WTC11 (cell line): ENCODE data around the gene TUBGCP6.
"Not testable (repeated sequence)": the region's sequence is repeated elsewhere in the genome, so short reads cannot be mapped to it uniquely, and the experiment has no call there.

ENCODE experiments used
- CREB1 ChIP-seq: sonication (generic); formaldehyde crosslinking; IDR thresholded peaks from 2 replicates; pipeline ENCODE4 v1.8.0; 2023; ENCODE audit warnings: mild to moderate bottlenecking, missing genetic modification reagents
- CTCF ChIP-seq: fragments of 200-600 bp; IDR thresholded peaks from 2 replicates; pipeline ENCODE4 v1.8.0; 2022; ENCODE audit warnings: antibody characterized with exemption
- E2F4 ChIP-seq: sonication (generic); formaldehyde crosslinking; IDR thresholded peaks from 2 replicates; pipeline ENCODE4 v1.8.1; 2022; ENCODE audit warnings: low read depth, mild to moderate bottlenecking, moderate library complexity, missing genetic modification reagents, borderline replicate concordance
- FOXK1 ChIP-seq: sonication (generic); formaldehyde crosslinking; IDR thresholded peaks from 2 replicates; pipeline ENCODE4 v1.8.0; 2022; ENCODE audit warnings: mild to moderate bottlenecking, moderate library complexity, missing genetic modification reagents
- FOXP1 ChIP-seq: sonication (generic); formaldehyde crosslinking; IDR thresholded peaks from 2 replicates; pipeline ENCODE4 v1.8.0; 2022; ENCODE audit warnings: missing genetic modification reagents, mild to moderate bottlenecking, moderate library complexity, borderline replicate concordance
- HMGXB4 ChIP-seq: sonication (generic); formaldehyde crosslinking; IDR thresholded peaks from 2 replicates; pipeline ENCODE4 v1.8.1; 2023; ENCODE audit warnings: mild to moderate bottlenecking, moderate library complexity, missing genetic modification reagents
- JUN ChIP-seq: sonication (generic); formaldehyde crosslinking; IDR thresholded peaks from 2 replicates; pipeline ENCODE4 v1.8.0; 2023; ENCODE audit warnings: mild to moderate bottlenecking, missing genetic modification reagents
- MAX ChIP-seq: sonication (generic); formaldehyde crosslinking; IDR thresholded peaks from 2 replicates; pipeline ENCODE4 v1.8.0; 2022; ENCODE audit warnings: mild to moderate bottlenecking, missing genetic modification reagents
- MYBL2 ChIP-seq: sonication (generic); formaldehyde crosslinking; IDR thresholded peaks from 2 replicates; pipeline ENCODE4 v1.8.1; 2023; ENCODE audit warnings: mild to moderate bottlenecking, moderate library complexity, missing genetic modification reagents
- NR1H2 ChIP-seq: sonication (generic); formaldehyde crosslinking; IDR thresholded peaks from 2 replicates; pipeline ENCODE4 v1.9.0; 2021; ENCODE audit warnings: mild to moderate bottlenecking, moderate library complexity, missing genetic modification reagents
- STAT6 ChIP-seq: sonication (generic); formaldehyde crosslinking; conservative IDR thresholded peaks from 2 replicates; pipeline ENCODE4 v1.8.1; 2023; ENCODE audit warnings: mild to moderate bottlenecking, low read depth, missing genetic modification reagents, moderate library complexity
- USF1 ChIP-seq: sonication (generic); formaldehyde crosslinking; IDR thresholded peaks from 2 replicates; pipeline ENCODE4 v1.8.0; 2022; ENCODE audit warnings: mild to moderate bottlenecking, missing genetic modification reagents
- ZBTB21 ChIP-seq: sonication (generic); formaldehyde crosslinking; IDR thresholded peaks from 2 replicates; pipeline ENCODE4 v1.8.1; 2023; ENCODE audit warnings: mild to moderate bottlenecking, missing genetic modification reagents, borderline replicate concordance
- ZBTB43 ChIP-seq: sonication (generic); formaldehyde crosslinking; IDR thresholded peaks from 2 replicates; pipeline ENCODE4 v1.8.1; 2023; ENCODE audit warnings: mild to moderate bottlenecking, missing genetic modification reagents

GRCh38 chr22:50168490-50169180 is 76.2 kb downstream of the TUBGCP6 start:
- not testable (repeated sequence) for TF ChIP-seq CTCF; E2F4 (CRISPR knock-in tag); ZBTB43 (CRISPR knock-in tag); STAT6; USF1 (CRISPR knock-in tag); JUN; CREB1 (CRISPR knock-in tag); FOXP1 (CRISPR knock-in tag); NR1H2 (CRISPR knock-in tag); HMGXB4; ZBTB21; FOXK1 (CRISPR knock-in tag); MAX (CRISPR knock-in tag); MYBL2 (CRISPR knock-in tag)
